MCF 10A (cell line): ENCODE measurements around the gene AGAP1. TPM values are rescaled to one million over a fixed set of nuclear protein-coding genes. Genes with fewer than 3 reads are reported as not detected.

ENCODE experiments used
- BruUV-seq: library from RNA; stranded (reverse); fragments of 400-500 nt; replicated peaks from 2 replicates; lab custom pipeline; 2021; lab: Mats Ljungman, UMichigan
- CTCF ChIA-PET: fragments of 300-600 bp; sonication (Branson Sonifier 250); formaldehyde crosslinking; extraction: SDS; loops from one replicate; lab custom pipeline; 2021; ENCODE audit warnings: antibody characterized with exemption, inconsistent platforms; lab: Yijun Ruan, JAX
- POLR2A ChIA-PET: fragments of 300-600, 350-650 bp; sonication (Branson Sonifier 250); formaldehyde crosslinking; extraction: SDS; loops from one replicate; lab custom pipeline; 2020; ENCODE audit warnings: antibody characterized with exemption, inconsistent platforms; lab: Yijun Ruan, JAX
- DNase-seq: peaks from one replicate; pipeline ENCODE4 v3.0.0-alpha.2; 2018; ENCODE audit not compliant: unreplicated experiment
- H3K27ac Mint-ChIP-seq: one replicate; pipeline ENCODE4 v1.8.0; 2022; ENCODE audit warnings: mild to moderate bottlenecking, low read depth, mixed read lengths; ENCODE audit not compliant: unreplicated experiment
- H3K27me3 Mint-ChIP-seq: one replicate; pipeline ENCODE4 v1.8.0; 2022; ENCODE audit warnings: mixed read lengths; ENCODE audit not compliant: insufficient read depth, unreplicated experiment
- H3K36me3 Mint-ChIP-seq: one replicate; pipeline ENCODE4 v1.8.0; 2022; ENCODE audit warnings: mild to moderate bottlenecking, moderate library complexity, mixed read lengths; ENCODE audit not compliant: insufficient read depth, unreplicated experiment
- H3K4me1 Mint-ChIP-seq: one replicate; pipeline ENCODE4 v1.8.0; 2022; ENCODE audit warnings: mixed read lengths; ENCODE audit not compliant: insufficient read depth, unreplicated experiment
- H3K4me3 Mint-ChIP-seq: one replicate; pipeline ENCODE4 v1.8.0; 2022; ENCODE audit warnings: mild to moderate bottlenecking, moderate library complexity, mixed read lengths; ENCODE audit not compliant: unreplicated experiment
- H3K9me3 Mint-ChIP-seq: one replicate; pipeline ENCODE4 v1.8.0; 2022; ENCODE audit warnings: mixed read lengths; ENCODE audit not compliant: unreplicated experiment
- CTCF ChIP-seq: fragments of 200-600 bp; IDR thresholded peaks from one replicate; pipeline ENCODE4 v1.8.0; 2022; ENCODE audit warnings: antibody characterized with exemption, mild to moderate bottlenecking; ENCODE audit not compliant: unreplicated experiment
- intact Hi-C: fragments of 100-400 bp; cut with micrococcal nuclease; formaldehyde crosslinking; loops from 2 replicates; pipeline ENCODE4 v1.14.1; 2022
- total RNA-seq: library from RNA; stranded (reverse); gene quantifications from 2 replicates; pipeline ENCODE4 v1.2.3, GENCODE V29; 2022

The AGAP1 gene
- total RNA-seq, 1 experiment from 2014 or later: 41.3 TPM

- peaks cover 4% of the 10 kb centered on the region for H3K36me3 Mint-ChIP-seq
- no peak for DNase-seq
- no TSS peak for BruUV-seq
- no peaks in the 10 kb centered on the region for H3K27me3 Mint-ChIP-seq
- H3K4me3 Mint-ChIP-seq: no peak overlapping the region
- no peaks in the 10 kb centered on the region for H3K4me1 Mint-ChIP-seq
- no peaks in the 10 kb centered on the region for H3K9me3 Mint-ChIP-seq
- CTCF ChIA-PET: interaction anchor here (0.6 kb wide), 1 partner anchor 1232 kb away, joined by 4 read pairs; no protein-coding TSS in a partner anchor
- H3K27ac Mint-ChIP-seq: no peak overlapping the region
- TF ChIP-seq CTCF: no peak
- POLR2A ChIA-PET: no interaction called here
- intact Hi-C loops: no loop called here
Measured at GRCh38 chr2:235843591-235844395, 349.9 kb downstream of the AGAP1 start.

- no peaks in the 10 kb centered on the region for H3K4me1 Mint-ChIP-seq
- CTCF ChIA-PET: no interaction called here
- H3K4me3 Mint-ChIP-seq: no peak overlapping the region
- no peaks in the 10 kb centered on the region for H3K36me3 Mint-ChIP-seq
- intact Hi-C loops: no loop called here
- DNase-seq: no peak
- H3K27ac Mint-ChIP-seq: no peak overlapping the region
- no peaks in the 10 kb centered on the region for H3K27me3 Mint-ChIP-seq
- TF ChIP-seq CTCF: no peak
- POLR2A ChIA-PET: no interaction called here
- H3K9me3 Mint-ChIP-seq: no peaks in the 10 kb centered on the region
- no TSS peak for BruUV-seq
Measured at GRCh38 chr2:235844561-235844960, 350.7 kb downstream of the AGAP1 start.

GRCh38 chr2:235845245-235845644 is 351.4 kb downstream of the AGAP1 start:
- no peak for TF ChIP-seq CTCF
- no peaks in the 10 kb centered on the region for H3K4me1 Mint-ChIP-seq
- no peaks in the 10 kb centered on the region for H3K27me3 Mint-ChIP-seq
- BruUV-seq: no TSS peak
- intact Hi-C loops: no loop called here
- no peaks in the 10 kb centered on the region for H3K36me3 Mint-ChIP-seq
- POLR2A ChIA-PET: no interaction called here
- no peaks in the 10 kb centered on the region for H3K9me3 Mint-ChIP-seq
- DNase-seq: no peak
- CTCF ChIA-PET: no interaction called here
- no peak overlapping the region for H3K4me3 Mint-ChIP-seq
- H3K27ac Mint-ChIP-seq: no peak overlapping the region

- TF ChIP-seq CTCF: no peak
- ChIA-PET POLR2A (no interaction called here), CTCF (interaction anchor here (1.9 kb wide), 1 partner anchor 68 kb away, joined by 7 read pairs; no protein-coding TSS in a partner anchor)
- Mint-ChIP-seq H3K27me3 (no peaks in the 10 kb centered on the region), H3K27ac (no peak overlapping the region), H3K9me3 (no peaks in the 10 kb centered on the region), H3K4me1 (no peaks in the 10 kb centered on the region), H3K36me3 (no peaks in the 10 kb centered on the region), H3K4me3 (no peak overlapping the region)
- BruUV-seq: no TSS peak
- intact Hi-C loops: no loop called here
- DNase-seq: no peak
Measured at GRCh38 chr2:235847576-235847975, 353.7 kb downstream of the AGAP1 start.
